ENCODE measurements around the gene PTPA.

PTPA gene

GRCh38 chr9:129078691-129079503 lies 32.3 kb upstream of the PTPA start (continued):
- TF ChIP-seq ZNF639 (tag by site-specific recombination; IDR thresholded peaks at IDR 0.05) (no peak), MZF1 (tag by site-specific recombination; IDR thresholded peaks at IDR 0.05; ENCODE audit: borderline replicate concordance) (no peak), KLF10 (tag by site-specific recombination; IDR thresholded peaks at IDR 0.05) (no peak), SP3 (tag by site-specific recombination; IDR thresholded peaks at IDR 0.05) (no peak)
- TF ChIP-seq, protein P1, sequence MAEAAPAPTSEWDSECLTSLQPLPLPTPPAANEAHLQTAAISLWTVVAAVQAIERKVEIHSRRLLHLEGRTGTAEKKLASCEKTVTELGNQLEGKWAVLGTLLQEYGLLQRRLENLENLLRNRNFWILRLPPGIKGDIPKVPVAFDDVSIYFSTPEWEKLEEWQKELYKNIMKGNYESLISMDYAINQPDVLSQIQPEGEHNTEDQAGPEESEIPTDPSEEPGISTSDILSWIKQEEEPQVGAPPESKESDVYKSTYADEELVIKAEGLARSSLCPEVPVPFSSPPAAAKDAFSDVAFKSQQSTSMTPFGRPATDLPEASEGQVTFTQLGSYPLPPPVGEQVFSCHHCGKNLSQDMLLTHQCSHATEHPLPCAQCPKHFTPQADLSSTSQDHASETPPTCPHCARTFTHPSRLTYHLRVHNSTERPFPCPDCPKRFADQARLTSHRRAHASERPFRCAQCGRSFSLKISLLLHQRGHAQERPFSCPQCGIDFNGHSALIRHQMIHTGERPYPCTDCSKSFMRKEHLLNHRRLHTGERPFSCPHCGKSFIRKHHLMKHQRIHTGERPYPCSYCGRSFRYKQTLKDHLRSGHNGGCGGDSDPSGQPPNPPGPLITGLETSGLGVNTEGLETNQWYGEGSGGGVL (tag by site-specific recombination; IDR thresholded peaks at IDR 0.05) = no peak
- TF ChIP-seq, protein P2, sequence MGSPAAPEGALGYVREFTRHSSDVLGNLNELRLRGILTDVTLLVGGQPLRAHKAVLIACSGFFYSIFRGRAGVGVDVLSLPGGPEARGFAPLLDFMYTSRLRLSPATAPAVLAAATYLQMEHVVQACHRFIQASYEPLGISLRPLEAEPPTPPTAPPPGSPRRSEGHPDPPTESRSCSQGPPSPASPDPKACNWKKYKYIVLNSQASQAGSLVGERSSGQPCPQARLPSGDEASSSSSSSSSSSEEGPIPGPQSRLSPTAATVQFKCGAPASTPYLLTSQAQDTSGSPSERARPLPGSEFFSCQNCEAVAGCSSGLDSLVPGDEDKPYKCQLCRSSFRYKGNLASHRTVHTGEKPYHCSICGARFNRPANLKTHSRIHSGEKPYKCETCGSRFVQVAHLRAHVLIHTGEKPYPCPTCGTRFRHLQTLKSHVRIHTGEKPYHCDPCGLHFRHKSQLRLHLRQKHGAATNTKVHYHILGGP (tag by site-specific recombination; IDR thresholded peaks at IDR 0.05) = no peak

DNA sequence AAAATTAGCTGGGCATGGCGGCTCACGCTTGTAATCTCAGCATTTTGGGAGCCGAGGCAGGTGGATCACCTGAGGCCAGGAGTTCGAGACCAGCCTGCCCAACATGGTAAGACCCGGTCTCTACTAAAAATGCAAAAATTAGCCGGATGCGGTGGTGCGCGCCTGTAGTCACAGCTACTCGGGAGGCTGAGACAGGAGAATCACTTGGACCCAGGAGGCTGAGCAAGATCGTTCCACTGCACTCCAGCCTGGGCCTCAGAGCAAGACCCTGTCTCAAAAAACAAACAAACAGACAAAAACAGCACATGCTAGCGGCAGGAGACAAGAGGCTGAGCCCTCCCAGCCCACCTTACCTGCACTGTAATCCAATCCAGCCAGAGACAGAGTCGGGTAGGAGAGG lies 31.4 kb upstream of the PTPA start:
- POLR2A ChIA-PET = interaction anchor here (1.4 to 2.4 kb wide), 5 partner anchors 11 to 44 kb away, joined by 4 to 23 read pairs (median 16); partner anchors contain the start of genes CRAT, MIGA2 and PTPA

GRCh38 chr9:129080298-129080600 lies 31.0 kb upstream of the PTPA start:
- H3K9me3 ChIP-seq (ENCODE audit: control insufficient read depth, insufficient read depth, low read depth, low read length) = no peaks in the 10 kb centered on the region
- 0 out of 2 replicates have a peak, but pooled peaks cover 2% of the 10 kb centered on the region for H3K4me1 ChIP-seq (ENCODE audit: control insufficient read depth, insufficient read depth, low read length)
- CTCF ChIA-PET = interaction anchor here (1.0 to 1.5 kb wide), 2 partner anchors 14 to 36 kb away, joined by 3 to 4 read pairs; no protein-coding TSS in a partner anchor
- H3K27ac ChIP-seq (ENCODE audit: extremely low read depth, low read depth, low read length) = no peak overlapping the region
- POLR2A ChIA-PET = interaction anchor here (0.6 to 2.4 kb wide), 14 partner anchors 8 to 697 kb away, joined by 3 to 23 read pairs (median 10); partner anchors contain the start of genes CRAT, MIGA2, PTPA and SH3GLB2
- peak overlapping the region; percentile 78 for H3K4me3 ChIP-seq (ENCODE audit: low read depth, low read length)
- peaks cover 0 to 19% of the 10 kb centered on the region in 2 experiments; a peak in 1 of 3 replicates for H3K36me3 ChIP-seq (ENCODE audit: control insufficient read depth in 2 of 2, insufficient read depth in 1 of 2, low read length in 2 of 2)
- TF ChIP-seq ZFP37 (tag by site-specific recombination; IDR thresholded peaks at IDR 0.05) = 0 out of 2 replicates have a peak, but pooled peaks have one; percentile 21
- 0 out of 2 replicates have a peak, but pooled peaks have one; percentile 56 for TF ChIP-seq ZSCAN5A (tag by site-specific recombination; IDR thresholded peaks at IDR 0.05)
- TF ChIP-seq ZNF394 (tag by site-specific recombination; IDR thresholded peaks at IDR 0.05; ENCODE audit: borderline replicate concordance) = peak; percentile 39; the same call in 1 of the 2 replicates
- TF ChIP-seq ZNF530 (tag by site-specific recombination; IDR thresholded peaks at IDR 0.05; ENCODE audit: low read depth) = no peak
- 0 out of 2 replicates have a peak, but pooled peaks have one; percentile 40 for TF ChIP-seq ZNF660 (tag by site-specific recombination; IDR thresholded peaks at IDR 0.05)
- 0 out of 2 replicates have a peak, but pooled peaks have one; percentile 20 for TF ChIP-seq KLF17 (tag by site-specific recombination; IDR thresholded peaks at IDR 0.05)
- 0 out of 2 replicates have a peak, but pooled peaks have one; percentile 31 for TF ChIP-seq ZNF423 (tag by site-specific recombination; IDR thresholded peaks at IDR 0.05)
- TF ChIP-seq ZBTB48 (tag by site-specific recombination; IDR thresholded peaks at IDR 0.05) = no peak
- 0 out of 2 replicates have a peak, but pooled peaks have one; percentile 15 for TF ChIP-seq ZNF692 (tag by site-specific recombination; IDR thresholded peaks at IDR 0.05)

More for the DNA sequence above, 31.4 kb upstream of the PTPA start:
- Histone ChIP-seq H3K27ac (ENCODE audit: extremely low read depth, low read depth, low read length) (no peak overlapping the region), H3K36me3 (ENCODE audit: control insufficient read depth in 2 of 2, insufficient read depth in 1 of 2, low read length in 2 of 2) (peaks cover 0 to 14% of the 10 kb centered on the region in 2 experiments; a peak in 1 of 3 replicates), H3K9me3 (ENCODE audit: control insufficient read depth, insufficient read depth, low read depth, low read length) (no peaks in the 10 kb centered on the region), H3K4me1 (ENCODE audit: control insufficient read depth, insufficient read depth, low read length) (0 out of 2 replicates have a peak, but pooled peaks cover 2% of the 10 kb centered on the region), H3K4me3 (ENCODE audit: low read depth, low read length) (peak overlapping the region; percentile 78)
- CTCF ChIA-PET = interaction anchor here (1.5 kb wide), 1 partner anchor 14 kb away, joined by 3 read pairs; no protein-coding TSS in a partner anchor
- TF ChIP-seq ZNF121 (tag by site-specific recombination; IDR thresholded peaks at IDR 0.05) = 0 out of 2 replicates have a peak, but pooled peaks have one; percentile 51
- no peak for TF ChIP-seq ZNF548 (tag by site-specific recombination; IDR thresholded peaks at IDR 0.05)
- TF ChIP-seq, protein P3, sequence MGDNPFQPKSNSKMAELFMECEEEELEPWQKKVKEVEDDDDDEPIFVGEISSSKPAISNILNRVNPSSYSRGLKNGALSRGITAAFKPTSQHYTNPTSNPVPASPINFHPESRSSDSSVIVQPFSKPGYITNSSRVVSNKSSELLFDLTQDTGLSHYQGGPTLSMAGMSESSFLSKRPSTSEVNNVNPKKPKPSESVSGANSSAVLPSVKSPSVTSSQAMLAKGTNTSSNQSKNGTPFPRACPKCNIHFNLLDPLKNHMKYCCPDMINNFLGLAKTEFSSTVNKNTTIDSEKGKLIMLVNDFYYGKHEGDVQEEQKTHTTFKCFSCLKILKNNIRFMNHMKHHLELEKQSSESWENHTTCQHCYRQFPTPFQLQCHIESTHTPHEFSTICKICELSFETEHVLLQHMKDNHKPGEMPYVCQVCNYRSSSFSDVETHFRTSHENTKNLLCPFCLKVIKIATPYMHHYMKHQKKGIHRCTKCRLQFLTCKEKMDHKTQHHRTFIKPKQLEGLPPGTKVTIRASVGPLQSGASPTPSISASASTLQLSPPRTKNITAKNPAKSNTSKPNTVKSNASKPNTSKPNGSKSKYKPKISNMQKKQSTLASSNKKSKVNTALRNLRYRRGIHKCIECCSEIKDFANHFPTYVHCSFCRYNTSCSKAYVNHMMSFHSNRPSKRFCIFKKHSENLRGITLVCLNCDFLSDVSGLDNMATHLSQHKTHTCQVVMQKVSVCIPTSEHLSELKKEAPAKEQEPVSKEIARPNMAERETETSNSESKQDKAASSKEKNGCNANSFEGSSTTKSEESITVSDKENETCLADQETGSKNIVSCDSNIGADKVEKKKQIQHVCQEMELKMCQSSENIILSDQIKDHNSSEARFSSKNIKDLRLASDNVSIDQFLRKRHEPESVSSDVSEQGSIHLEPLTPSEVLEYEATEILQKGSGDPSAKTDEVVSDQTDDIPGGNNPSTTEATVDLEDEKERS (tag by site-specific recombination; IDR thresholded peaks at IDR 0.05) = peak; percentile 49; the same call in 1 of the 2 replicates

Measured in HEK293 (cell line).